Upper lobe of right lung (tissue), 1 donor: ENCODE data around the gene ANKRD40CL. TPM values are rescaled to one million over a fixed set of nuclear protein-coding genes. Genes with fewer than 3 reads are reported as not detected.

ENCODE experiments used
- ATAC-seq: fragments of 200-7000 bp; cut with Tn5 transposase; one replicate; pipeline ENCODE4 v1.9.1; 2020; ENCODE audit warnings: mild to moderate bottlenecking, moderate library complexity
- DNase-seq: peaks from one replicate; pipeline ENCODE4 v3.0.0-alpha.2; 2020
- H3K27ac ChIP-seq: fragments of 200-600 bp; one replicate; pipeline ENCODE4 v1.8.0; 2022
- H3K27me3 ChIP-seq: fragments of 200-600 bp; one replicate; pipeline ENCODE4 v1.8.0; 2022; ENCODE audit warnings: mild to moderate bottlenecking
- H3K36me3 ChIP-seq: fragments of 200-600 bp; one replicate; pipeline ENCODE4 v1.8.0; 2022
- H3K4me1 ChIP-seq: fragments of 200-600 bp; one replicate; pipeline ENCODE4 v1.8.0; 2022
- H3K4me3 ChIP-seq: fragments of 200-600 bp; one replicate; pipeline ENCODE4 v1.8.0; 2022; ENCODE audit warnings: mild to moderate bottlenecking
- H3K9me3 ChIP-seq: fragments of 200-600 bp; one replicate; pipeline ENCODE4 v1.8.0; 2022
- intact Hi-C: fragments of 100-400 bp; cut with DNase I; formaldehyde crosslinking; loops from one replicate; pipeline ENCODE4 v1.11.0; 2022
- long read RNA-seq: library from polyadenylated mRNA; unstranded; transcript quantifications from one replicate; pipeline ENCODE4 v2.0.0, GENCODE V29; 2021
- total RNA-seq: library from RNA; stranded (reverse); fragmentation: NEBNext Ultra II Directional; extraction: Animal tissue kit (Norgen Biotek cat#: 25700); gene quantifications from one replicate; pipeline ENCODE4 v1.2.1, GENCODE V29; 2021
- TF ChIP-seq, protein P1 (sequence below): fragments of 200-600 bp; IDR thresholded peaks from one replicate; pipeline ENCODE4 v1.8.0; 2022; ENCODE audit warnings: antibody characterized with exemption
- donor health status: DM: no; HTN: yes; CAD: no; lungs with severe emphysema.

ANKRD40CL gene, protein sequence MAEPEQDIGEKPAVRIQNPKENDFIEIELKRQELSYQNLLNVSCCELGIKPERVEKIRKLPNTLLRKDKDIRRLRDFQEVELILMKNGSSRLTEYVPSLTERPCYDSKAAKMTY
- total RNA-seq, result not detected
- long read RNA-seq, result 0 reads

DNA sequence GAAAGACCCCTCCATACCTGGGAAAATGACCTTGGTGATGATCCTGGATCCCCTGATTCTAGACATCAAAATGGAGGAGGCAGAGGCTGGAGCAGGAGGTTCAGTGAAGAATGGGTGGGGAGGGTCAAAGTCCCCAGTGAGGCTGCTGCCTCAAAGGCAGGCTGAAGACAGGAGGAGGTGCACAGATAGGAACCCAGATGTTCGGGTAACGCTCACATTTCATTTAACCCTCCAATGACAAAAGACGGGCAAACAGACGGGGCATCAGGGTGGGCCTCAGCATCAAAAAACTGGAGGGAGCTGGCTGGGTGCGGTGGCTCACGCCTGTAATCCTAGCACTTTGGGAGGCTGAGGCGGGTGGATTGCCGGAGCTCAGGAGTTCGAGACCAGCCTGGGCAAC lies at the start of gene ANKRD40CL:
Gene ANKRD40CL (minus strand): TSS at position 73 of the 400 bp plus-strand sequence. CDS start 605 bp downstream, outside the sequence.
- DNase-seq, result no peak
- Histone ChIP-seq H3K36me3 (no peaks in the 10 kb centered on the region), H3K27me3 (no peaks in the 10 kb centered on the region), H3K4me1 (peaks cover 18% of the 10 kb centered on the region), H3K4me3 (no peak within 1 kb of the TSS), H3K9me3 (no peaks in the 10 kb centered on the region), H3K27ac (no peak within 1 kb of the TSS)
- intact Hi-C loops, result no loop called here
- no peak for ATAC-seq
- TF ChIP-seq, protein P1, sequence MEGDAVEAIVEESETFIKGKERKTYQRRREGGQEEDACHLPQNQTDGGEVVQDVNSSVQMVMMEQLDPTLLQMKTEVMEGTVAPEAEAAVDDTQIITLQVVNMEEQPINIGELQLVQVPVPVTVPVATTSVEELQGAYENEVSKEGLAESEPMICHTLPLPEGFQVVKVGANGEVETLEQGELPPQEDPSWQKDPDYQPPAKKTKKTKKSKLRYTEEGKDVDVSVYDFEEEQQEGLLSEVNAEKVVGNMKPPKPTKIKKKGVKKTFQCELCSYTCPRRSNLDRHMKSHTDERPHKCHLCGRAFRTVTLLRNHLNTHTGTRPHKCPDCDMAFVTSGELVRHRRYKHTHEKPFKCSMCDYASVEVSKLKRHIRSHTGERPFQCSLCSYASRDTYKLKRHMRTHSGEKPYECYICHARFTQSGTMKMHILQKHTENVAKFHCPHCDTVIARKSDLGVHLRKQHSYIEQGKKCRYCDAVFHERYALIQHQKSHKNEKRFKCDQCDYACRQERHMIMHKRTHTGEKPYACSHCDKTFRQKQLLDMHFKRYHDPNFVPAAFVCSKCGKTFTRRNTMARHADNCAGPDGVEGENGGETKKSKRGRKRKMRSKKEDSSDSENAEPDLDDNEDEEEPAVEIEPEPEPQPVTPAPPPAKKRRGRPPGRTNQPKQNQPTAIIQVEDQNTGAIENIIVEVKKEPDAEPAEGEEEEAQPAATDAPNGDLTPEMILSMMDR, result no peak

DNA sequence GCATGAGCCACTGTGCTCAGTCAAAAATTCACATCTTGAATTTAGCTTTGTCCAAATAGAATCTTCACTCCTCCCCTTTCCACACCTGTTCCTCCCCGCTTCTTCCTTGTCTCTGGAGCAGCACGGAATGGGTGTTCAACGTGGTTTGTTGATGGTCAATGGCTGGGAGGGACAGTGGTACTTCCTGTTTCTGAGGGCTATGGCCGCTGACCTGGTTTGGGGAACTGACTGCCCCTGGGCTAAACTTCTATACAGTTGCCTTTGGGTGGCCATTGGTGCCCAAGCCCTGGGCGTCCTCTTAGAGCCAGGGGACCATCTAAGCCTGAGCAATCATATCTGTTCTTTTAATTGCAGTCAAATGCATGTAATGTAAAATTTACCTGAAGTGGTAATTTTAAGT lies 49.0 kb upstream of the ANKRD40CL start:
- DNase-seq, result no peak
- H3K9me3 ChIP-seq, result no peaks in the 10 kb centered on the region
- intact Hi-C loops, result no loop called here
- H3K4me1 ChIP-seq, result no peaks in the 10 kb centered on the region
- no peaks in the 10 kb centered on the region for H3K36me3 ChIP-seq
- TF ChIP-seq, protein P1, result no peak
- peak; percentile 45 for ATAC-seq
- H3K27ac ChIP-seq, result no peak overlapping the region
- H3K4me3 ChIP-seq, result no peak overlapping the region
- H3K27me3 ChIP-seq, result peaks cover 10% of the 10 kb centered on the region

DNA sequence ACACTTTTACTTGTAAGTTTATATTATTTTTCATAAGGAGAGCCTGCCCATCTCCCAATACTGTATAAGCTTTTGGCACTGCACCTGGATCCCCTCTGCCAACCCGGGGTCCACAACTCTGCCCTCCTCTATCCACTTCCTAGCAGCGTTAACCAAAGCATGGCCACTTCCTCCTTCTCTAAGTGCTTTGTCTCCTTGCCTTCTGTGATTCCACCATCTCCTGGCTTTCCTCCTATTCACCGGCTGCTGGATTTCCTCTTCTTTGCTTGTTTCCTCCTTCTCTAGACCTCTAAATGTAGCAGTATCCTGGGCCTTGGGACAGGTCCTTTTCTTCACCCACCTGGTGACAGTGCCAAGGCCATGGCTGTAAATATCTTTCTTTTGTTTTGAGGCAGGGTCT lies 48.1 kb upstream of the ANKRD40CL start:
- no peak for DNase-seq
- H3K27me3 ChIP-seq, result peaks cover 10% of the 10 kb centered on the region

DNA sequence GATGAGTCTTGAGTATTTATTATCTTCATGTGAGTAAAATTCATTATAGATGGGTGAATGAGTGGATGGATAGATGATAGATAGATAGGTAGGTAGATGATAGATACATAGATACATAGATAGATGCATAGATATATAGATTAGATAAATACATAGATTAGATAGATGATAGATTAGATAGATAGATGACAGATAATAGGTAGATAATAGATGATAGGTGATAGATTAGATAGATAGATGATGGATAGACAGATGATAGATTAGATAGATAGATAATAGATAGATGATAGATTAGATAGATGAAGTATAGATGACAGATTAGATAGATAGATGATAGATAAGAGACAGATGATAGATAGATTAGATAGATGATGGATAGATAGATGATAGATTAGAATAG lies 46.3 kb upstream of the ANKRD40CL start:
- H3K27me3 ChIP-seq, result peaks cover 10% of the 10 kb centered on the region
- TF ChIP-seq, protein P1, result no peak
- ATAC-seq, result no peak
- intact Hi-C loops, result no loop called here
- no peak overlapping the region for H3K27ac ChIP-seq
- H3K4me3 ChIP-seq, result no peak overlapping the region
- no peak for DNase-seq
- no peaks in the 10 kb centered on the region for H3K36me3 ChIP-seq
- H3K4me1 ChIP-seq, result no peaks in the 10 kb centered on the region
- H3K9me3 ChIP-seq, result no peaks in the 10 kb centered on the region

More for the DNA sequence above, 48.1 kb upstream of the ANKRD40CL start:
- Histone ChIP-seq H3K36me3 (no peaks in the 10 kb centered on the region), H3K4me1 (no peaks in the 10 kb centered on the region), H3K9me3 (no peaks in the 10 kb centered on the region), H3K4me3 (no peak overlapping the region), H3K27ac (no peak overlapping the region)
- no peak for ATAC-seq
- TF ChIP-seq, protein P1, result no peak
- intact Hi-C loops, result no loop called here

DNA sequence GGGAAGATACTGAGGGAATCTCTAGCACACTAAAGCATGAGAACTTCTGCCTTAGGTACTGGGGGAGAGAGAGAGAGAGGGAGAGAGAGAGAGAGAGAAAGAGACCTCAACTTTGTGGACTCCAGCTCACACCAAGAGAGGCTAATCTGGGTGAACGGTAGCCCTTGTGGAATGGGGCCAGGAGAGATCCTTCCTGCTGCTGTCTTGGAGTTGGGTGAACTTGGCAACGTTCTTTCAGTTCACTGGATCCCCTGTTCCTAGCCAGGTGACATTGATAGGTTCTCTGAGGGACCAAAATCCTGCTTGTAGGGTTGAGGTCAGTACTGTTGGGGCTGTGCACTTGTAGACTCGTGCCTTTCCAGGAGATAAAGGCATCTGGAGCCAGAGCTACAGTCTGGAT lies 41.6 kb upstream of the ANKRD40CL start:
- Histone ChIP-seq H3K27me3 (no peaks in the 10 kb centered on the region), H3K27ac (no peak overlapping the region), H3K4me1 (no peaks in the 10 kb centered on the region), H3K36me3 (no peaks in the 10 kb centered on the region), H3K4me3 (no peak overlapping the region), H3K9me3 (no peaks in the 10 kb centered on the region)
- intact Hi-C loops, result no loop called here
- ATAC-seq (no peak), DNase-seq (no peak)
- TF ChIP-seq, protein P1, result no peak

DNA sequence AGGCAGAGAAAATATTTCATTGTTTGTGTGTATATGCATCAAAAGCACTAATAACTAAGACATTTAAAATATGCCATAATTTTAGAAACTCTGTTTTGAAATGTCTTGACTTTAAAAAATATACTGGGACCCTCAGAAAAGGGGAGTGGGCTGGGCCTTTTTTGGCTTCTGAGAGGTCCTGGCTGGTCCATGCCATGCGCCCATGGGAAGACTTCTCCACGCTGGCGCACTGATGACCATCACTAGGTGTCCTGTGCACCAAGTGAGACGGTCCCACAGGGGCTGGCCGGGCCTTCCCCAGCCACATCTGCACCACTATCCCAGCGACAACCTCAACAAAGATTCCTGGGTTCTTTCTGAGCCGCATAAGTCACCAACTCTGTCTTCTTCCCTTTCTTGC lies 41.1 kb upstream of the ANKRD40CL start:
- DNase-seq, result no peak

More for the DNA sequence above, 41.1 kb upstream of the ANKRD40CL start:
- no peaks in the 10 kb centered on the region for H3K36me3 ChIP-seq
- H3K27me3 ChIP-seq, result no peaks in the 10 kb centered on the region
- no peak for ATAC-seq
- no peak overlapping the region for H3K27ac ChIP-seq
- intact Hi-C loops, result no loop called here
- no peak overlapping the region for H3K4me3 ChIP-seq
- no peaks in the 10 kb centered on the region for H3K4me1 ChIP-seq
- TF ChIP-seq, protein P1, result no peak
- H3K9me3 ChIP-seq, result no peaks in the 10 kb centered on the region
